OCI-LY3 (cell line): ENCODE results near the gene ADAMTS7.
"Not testable (repeated sequence)": the region's sequence is repeated elsewhere in the genome, so short reads cannot be mapped to it uniquely, and the experiment has no call there.

Experiments used
- CTCF ChIP-seq: fragments of 200-600, 300-600 bp; sonication (generic); IDR thresholded peaks from 2 replicates; pipeline ENCODE4 v1.5.1; 2014; ENCODE audit warnings: antibody characterized with exemption, low read length, low read depth
- EZH2phosphoT487 ChIP-seq: fragments of 200-600 bp; shearing (Covaris generic); IDR thresholded peaks from 2 replicates; pipeline ENCODE4 v1.6.1; 2018; ENCODE audit warnings: antibody characterized with exemption, mixed run types, low read depth

GRCh38 chr15:78736286-78736685, 75.0 kb downstream of the ADAMTS7 start:
- not testable (repeated sequence) for TF ChIP-seq CTCF, EZH2phosphoT487
